ENCODE measurements around the gene TDRD10. TPM values are rescaled to one million over a fixed set of nuclear protein-coding genes. Genes with fewer than 3 reads are reported as not detected.

TDRD10 gene
- total and polyA plus RNA-seq, 5 donors, result 2.8 to 4.9 (median 3.4) TPM

- intact Hi-C loops (cut with DNase I), result loop anchor here in 1 of 4 donors (10.0 kb wide), 1 partner anchor 71 kb away; no protein-coding TSS in a partner anchor
- DNase-seq (no peak), ATAC-seq (no peak)
- Histone ChIP-seq H3K27ac (ENCODE audit: low read length) (no peak overlapping the region), H3K9me3 (ENCODE audit: control insufficient read depth, low read length) (no peaks in the 10 kb centered on the region), H3K27me3 (ENCODE audit: control insufficient read depth, insufficient read depth) (no peaks in the 10 kb centered on the region), H3K4me1 (ENCODE audit: control insufficient read depth, insufficient read depth, low read length) (peaks cover 7% of the 10 kb centered on the region), H3K4me3 (ENCODE audit: low read length) (no peak overlapping the region)
- 75% methylated on average over 3 of the region's 3 CpGs for WGBS
Observed at GRCh38 chr1:154466206-154466605, 35.8 kb upstream of the TDRD10 start.

GRCh38 chr1:154466921-154467417, 35.0 kb upstream of the TDRD10 start:
- 33% methylated on average over 8 of the region's 8 CpGs for WGBS
- no peak for DNase-seq
- peaks cover 7% of the 10 kb centered on the region for H3K4me1 ChIP-seq (ENCODE audit: control insufficient read depth, insufficient read depth, low read length)
- H3K4me3 ChIP-seq (ENCODE audit: low read length), result no peak overlapping the region
- intact Hi-C loops (cut with DNase I), result loop anchor here in 1 of 4 donors (10.0 kb wide), 1 partner anchor 72 kb away; no protein-coding TSS in a partner anchor
- no peaks in the 10 kb centered on the region for H3K9me3 ChIP-seq (ENCODE audit: control insufficient read depth, low read length)
- H3K27ac ChIP-seq (ENCODE audit: low read length), result no peak overlapping the region
- no peak for ATAC-seq
- H3K27me3 ChIP-seq (ENCODE audit: control insufficient read depth, insufficient read depth), result no peaks in the 10 kb centered on the region

- no peak overlapping the region for H3K27ac ChIP-seq (ENCODE audit: low read length)
- H3K4me3 ChIP-seq (ENCODE audit: low read length), result no peak overlapping the region
- 95% methylated on average over 11 of the region's 11 CpGs for WGBS
- no peaks in the 10 kb centered on the region for H3K9me3 ChIP-seq (ENCODE audit: control insufficient read depth, low read length)
- peaks cover 7% of the 10 kb centered on the region for H3K4me1 ChIP-seq (ENCODE audit: control insufficient read depth, insufficient read depth, low read length)
- ATAC-seq (no peak), DNase-seq (no peak)
- intact Hi-C loops (cut with DNase I), result loop anchor here in 1 of 4 donors (10.0 kb wide), 1 partner anchor 73 kb away; no protein-coding TSS in a partner anchor
- H3K27me3 ChIP-seq (ENCODE audit: control insufficient read depth, insufficient read depth), result no peaks in the 10 kb centered on the region
Observed at GRCh38 chr1:154467434-154468102, 34.5 kb upstream of the TDRD10 start.

GRCh38 chr1:154468535-154469250, 33.3 kb upstream of the TDRD10 start:
- H3K4me3 ChIP-seq (ENCODE audit: low read length), result no peak overlapping the region
- ATAC-seq, result no peak
- H3K9me3 ChIP-seq (ENCODE audit: control insufficient read depth, low read length), result no peaks in the 10 kb centered on the region
- WGBS, result 70% methylated on average over 12 of the region's 12 CpGs
- DNase-seq, result peak in 1 of 3 donors; percentile 14
- H3K27ac ChIP-seq (ENCODE audit: low read length), result no peak overlapping the region
- intact Hi-C loops (cut with DNase I), result loop anchor here in 1 of 4 donors (10.0 kb wide), 1 partner anchor 74 kb away; no protein-coding TSS in a partner anchor
- H3K4me1 ChIP-seq (ENCODE audit: control insufficient read depth, insufficient read depth, low read length), result peaks cover 4% of the 10 kb centered on the region
- H3K27me3 ChIP-seq (ENCODE audit: control insufficient read depth, insufficient read depth), result no peaks in the 10 kb centered on the region

GRCh38 chr1:154469844-154470560, 32.0 kb upstream of the TDRD10 start:
- 93% methylated on average over 10 of the region's 10 CpGs for WGBS
- H3K4me3 ChIP-seq (ENCODE audit: low read length), result no peak overlapping the region
- peaks cover 2% of the 10 kb centered on the region for H3K4me1 ChIP-seq (ENCODE audit: control insufficient read depth, insufficient read depth, low read length)
- H3K27me3 ChIP-seq (ENCODE audit: control insufficient read depth, insufficient read depth), result no peaks in the 10 kb centered on the region
- DNase-seq (peak in 1 of 3 donors; percentile 33), ATAC-seq (no peak)
- intact Hi-C loops (cut with DNase I), result loop anchor here in 1 of 4 donors (10.0 kb wide), 1 partner anchor 75 kb away; no protein-coding TSS in a partner anchor
- H3K27ac ChIP-seq (ENCODE audit: low read length), result no peak overlapping the region
- H3K9me3 ChIP-seq (ENCODE audit: control insufficient read depth, low read length), result no peaks in the 10 kb centered on the region

- DNase-seq (no peak), ATAC-seq (no peak)
- Histone ChIP-seq H3K4me3 (ENCODE audit: low read length) (no peak overlapping the region), H3K27me3 (ENCODE audit: control insufficient read depth, insufficient read depth) (no peaks in the 10 kb centered on the region), H3K9me3 (ENCODE audit: control insufficient read depth, low read length) (no peaks in the 10 kb centered on the region), H3K27ac (ENCODE audit: low read length) (no peak overlapping the region), H3K4me1 (ENCODE audit: control insufficient read depth, insufficient read depth, low read length) (no peaks in the 10 kb centered on the region)
- intact Hi-C loops (cut with DNase I), result no loop called here
- 95% methylated on average over 2 of the region's 2 CpGs for WGBS
Observed at GRCh38 chr1:154471304-154471703, 30.7 kb upstream of the TDRD10 start.

GRCh38 chr1:154474802-154475201, 27.2 kb upstream of the TDRD10 start:
- Histone ChIP-seq H3K27me3 (ENCODE audit: control insufficient read depth, insufficient read depth) (no peaks in the 10 kb centered on the region), H3K27ac (ENCODE audit: low read length) (no peak overlapping the region), H3K4me3 (ENCODE audit: low read length) (no peak overlapping the region), H3K9me3 (ENCODE audit: control insufficient read depth, low read length) (no peaks in the 10 kb centered on the region), H3K4me1 (ENCODE audit: control insufficient read depth, insufficient read depth, low read length) (no peaks in the 10 kb centered on the region)
- ATAC-seq (peak; percentile 53 to 65), DNase-seq (peak in 2 of 3 donors; percentile 58 to 73)
- WGBS, result 48% methylated on average over 3 of the region's 3 CpGs
- intact Hi-C loops (cut with DNase I), result no loop called here

GRCh38 chr1:154476791-154477190, 25.2 kb upstream of the TDRD10 start:
- DNase-seq (no peak), ATAC-seq (no peak)
- H3K4me3 ChIP-seq (ENCODE audit: low read length), result no peak overlapping the region
- H3K27me3 ChIP-seq (ENCODE audit: control insufficient read depth, insufficient read depth), result no peaks in the 10 kb centered on the region
- H3K27ac ChIP-seq (ENCODE audit: low read length), result no peak overlapping the region
- 100% methylated on average over 1 of the region's 1 CpG for WGBS
- H3K4me1 ChIP-seq (ENCODE audit: control insufficient read depth, insufficient read depth, low read length), result no peaks in the 10 kb centered on the region
- no peaks in the 10 kb centered on the region for H3K9me3 ChIP-seq (ENCODE audit: control insufficient read depth, low read length)
- intact Hi-C loops (cut with DNase I), result no loop called here

GRCh38 chr1:154478013-154478412, 24.0 kb upstream of the TDRD10 start:
- ATAC-seq (no peak), DNase-seq (no peak)
- WGBS, result 89% methylated on average over 8 of the region's 8 CpGs
- Histone ChIP-seq H3K27me3 (ENCODE audit: control insufficient read depth, insufficient read depth) (no peaks in the 10 kb centered on the region), H3K4me3 (ENCODE audit: low read length) (no peak overlapping the region), H3K9me3 (ENCODE audit: control insufficient read depth, low read length) (no peaks in the 10 kb centered on the region), H3K4me1 (ENCODE audit: control insufficient read depth, insufficient read depth, low read length) (no peaks in the 10 kb centered on the region), H3K27ac (ENCODE audit: low read length) (no peak overlapping the region)
- intact Hi-C loops (cut with DNase I), result no loop called here

- DNase-seq, result no peak
- no peak overlapping the region for H3K4me3 ChIP-seq (ENCODE audit: low read length)
- H3K27me3 ChIP-seq (ENCODE audit: control insufficient read depth, insufficient read depth), result no peaks in the 10 kb centered on the region
- ATAC-seq, result no peak
- H3K9me3 ChIP-seq (ENCODE audit: control insufficient read depth, low read length), result no peaks in the 10 kb centered on the region
- intact Hi-C loops (cut with DNase I), result no loop called here
- 63% methylated on average over 5 of the region's 5 CpGs for WGBS
- H3K27ac ChIP-seq (ENCODE audit: low read length), result no peak overlapping the region
- H3K4me1 ChIP-seq (ENCODE audit: control insufficient read depth, insufficient read depth, low read length), result no peaks in the 10 kb centered on the region
Observed at GRCh38 chr1:154478639-154479038, 23.4 kb upstream of the TDRD10 start.
